OCI-LY1 (cell line): Measurements from ENCODE around the gene SLC9A8.
A peak's percentile ranks its signal among the peaks of the same experiment; 100 is the strongest.

ENCODE experiments used
- H2AFZ ChIP-seq: fragments of 200-600 bp; sonication (generic), shearing (Covaris generic); 2 replicates; pipeline ENCODE4 v1.6.0; 2014; ENCODE audit warnings: antibody characterized with exemption, mild to moderate bottlenecking, low read length
- H3F3A ChIP-seq: fragments of 200-600 bp; sonication (generic), shearing (Covaris generic); 2 replicates; pipeline ENCODE4 v1.6.0; 2014; ENCODE audit warnings: mild to moderate bottlenecking, antibody characterized with exemption, low read length, moderate library complexity; ENCODE audit not compliant: insufficient read depth
- H3K27ac ChIP-seq: fragments of 200-600 bp; sonication (generic); 2 replicates; pipeline ENCODE4 v1.5.1; 2014; ENCODE audit warnings: low read length, mixed run types, mild to moderate bottlenecking, low read depth; ENCODE audit not compliant: poor library complexity, severe bottlenecking
- H3K27me3 ChIP-seq: fragments of 200-600 bp; sonication (generic); 2 replicates; pipeline ENCODE4 v1.6.0; 2014; ENCODE audit warnings: antibody characterized with exemption, mild to moderate bottlenecking, low read length, moderate library complexity; ENCODE audit not compliant: insufficient read depth
- H3K36me3 ChIP-seq: fragments of 200-600 bp; sonication (generic); 2 replicates; pipeline ENCODE4 v1.6.1; 2014; ENCODE audit warnings: mild to moderate bottlenecking, antibody characterized with exemption, low read length, moderate library complexity, mixed read lengths; ENCODE audit not compliant: insufficient read depth
- H3K4me1 ChIP-seq: fragments of 200-600 bp; sonication (generic); 2 replicates; pipeline ENCODE4 v1.5.1; 2014; ENCODE audit warnings: mild to moderate bottlenecking, low read length, moderate library complexity; ENCODE audit not compliant: insufficient read depth, severe bottlenecking
- H3K4me2 ChIP-seq: fragments of 200-600 bp; sonication (generic), shearing (Covaris generic); 2 replicates; pipeline ENCODE4 v1.6.1; 2014; ENCODE audit warnings: low read length
- H3K4me3 ChIP-seq: fragments of 200-600 bp; sonication (generic); 2 replicates; pipeline ENCODE4 v1.5.1; 2014; ENCODE audit warnings: low read length, low read depth, mild to moderate bottlenecking, mixed read lengths; ENCODE audit not compliant: poor library complexity, severe bottlenecking
- H3K79me2 ChIP-seq: fragments of 200-600 bp; shearing (Covaris generic); 2 replicates; pipeline ENCODE4 v1.6.1; 2016; ENCODE audit warnings: mixed run types, low read length, mixed read lengths; ENCODE audit not compliant: insufficient read depth
- H3K9ac ChIP-seq: fragments of 200-600 bp; sonication (generic), shearing (Covaris generic); 2 replicates; pipeline ENCODE4 v1.6.1; 2014; ENCODE audit warnings: mild to moderate bottlenecking, low read length, mixed read lengths
- H3K9me2 ChIP-seq: fragments of 200-600 bp; sonication (generic), shearing (Covaris generic); 2 replicates; pipeline ENCODE4 v1.6.1; 2014; ENCODE audit warnings: low read depth, mild to moderate bottlenecking, low read length, mixed read lengths
- H3K9me3 ChIP-seq: fragments of 200-600 bp; shearing (Covaris generic); 2 replicates; pipeline ENCODE4 v1.6.1; 2014; ENCODE audit warnings: low read length, mixed read lengths
- H4K20me1 ChIP-seq: fragments of 200-600 bp; sonication (generic), shearing (Covaris generic); 2 replicates; pipeline ENCODE4 v1.6.0; 2016; ENCODE audit warnings: mild to moderate bottlenecking, low read length; ENCODE audit not compliant: insufficient read depth
- EZH2 ChIP-seq: fragments of 200-600 bp; sonication (generic), shearing (Covaris generic); IDR thresholded peaks from 2 replicates; pipeline ENCODE4 v1.8.0; 2017; ENCODE audit warnings: borderline replicate concordance, mixed run types, mild to moderate bottlenecking, antibody characterized with exemption, low read length, moderate library complexity, mixed read lengths
- TF ChIP-seq, protein P1 (sequence below): fragments of 200-600 bp; sonication (generic), shearing (Covaris generic); IDR thresholded peaks from 2 replicates; pipeline ENCODE4 v1.5.1; 2017; ENCODE audit warnings: mild to moderate bottlenecking, antibody characterized with exemption, low read length, moderate library complexity, mixed read lengths

The SLC9A8 gene

GRCh38 chr20:49825521-49826033 lies 12.9 kb downstream of the SLC9A8 start:
- peak overlapping the region; percentile 100 for H3K27ac ChIP-seq
- H3K4me3 ChIP-seq: no peak overlapping the region
- TF ChIP-seq, protein P1, sequence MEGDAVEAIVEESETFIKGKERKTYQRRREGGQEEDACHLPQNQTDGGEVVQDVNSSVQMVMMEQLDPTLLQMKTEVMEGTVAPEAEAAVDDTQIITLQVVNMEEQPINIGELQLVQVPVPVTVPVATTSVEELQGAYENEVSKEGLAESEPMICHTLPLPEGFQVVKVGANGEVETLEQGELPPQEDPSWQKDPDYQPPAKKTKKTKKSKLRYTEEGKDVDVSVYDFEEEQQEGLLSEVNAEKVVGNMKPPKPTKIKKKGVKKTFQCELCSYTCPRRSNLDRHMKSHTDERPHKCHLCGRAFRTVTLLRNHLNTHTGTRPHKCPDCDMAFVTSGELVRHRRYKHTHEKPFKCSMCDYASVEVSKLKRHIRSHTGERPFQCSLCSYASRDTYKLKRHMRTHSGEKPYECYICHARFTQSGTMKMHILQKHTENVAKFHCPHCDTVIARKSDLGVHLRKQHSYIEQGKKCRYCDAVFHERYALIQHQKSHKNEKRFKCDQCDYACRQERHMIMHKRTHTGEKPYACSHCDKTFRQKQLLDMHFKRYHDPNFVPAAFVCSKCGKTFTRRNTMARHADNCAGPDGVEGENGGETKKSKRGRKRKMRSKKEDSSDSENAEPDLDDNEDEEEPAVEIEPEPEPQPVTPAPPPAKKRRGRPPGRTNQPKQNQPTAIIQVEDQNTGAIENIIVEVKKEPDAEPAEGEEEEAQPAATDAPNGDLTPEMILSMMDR: no peak
- TF ChIP-seq EZH2: no peak
- no peaks in the 10 kb centered on the region for H3K9me3 ChIP-seq
- no peaks in the 10 kb centered on the region for H3K9me2 ChIP-seq
- no peaks in the 10 kb centered on the region for H4K20me1 ChIP-seq
- H3F3A ChIP-seq: peaks cover 9% of the 10 kb centered on the region
- no peak overlapping the region for H2AFZ ChIP-seq
- peaks cover 65% of the 10 kb centered on the region for H3K36me3 ChIP-seq
- peaks cover 48% of the 10 kb centered on the region for H3K4me1 ChIP-seq
- no peaks in the 10 kb centered on the region for H3K27me3 ChIP-seq
- H3K4me2 ChIP-seq: no peak overlapping the region
- no peak overlapping the region for H3K9ac ChIP-seq
- H3K79me2 ChIP-seq: peaks cover 8% of the 10 kb centered on the region

DNA sequence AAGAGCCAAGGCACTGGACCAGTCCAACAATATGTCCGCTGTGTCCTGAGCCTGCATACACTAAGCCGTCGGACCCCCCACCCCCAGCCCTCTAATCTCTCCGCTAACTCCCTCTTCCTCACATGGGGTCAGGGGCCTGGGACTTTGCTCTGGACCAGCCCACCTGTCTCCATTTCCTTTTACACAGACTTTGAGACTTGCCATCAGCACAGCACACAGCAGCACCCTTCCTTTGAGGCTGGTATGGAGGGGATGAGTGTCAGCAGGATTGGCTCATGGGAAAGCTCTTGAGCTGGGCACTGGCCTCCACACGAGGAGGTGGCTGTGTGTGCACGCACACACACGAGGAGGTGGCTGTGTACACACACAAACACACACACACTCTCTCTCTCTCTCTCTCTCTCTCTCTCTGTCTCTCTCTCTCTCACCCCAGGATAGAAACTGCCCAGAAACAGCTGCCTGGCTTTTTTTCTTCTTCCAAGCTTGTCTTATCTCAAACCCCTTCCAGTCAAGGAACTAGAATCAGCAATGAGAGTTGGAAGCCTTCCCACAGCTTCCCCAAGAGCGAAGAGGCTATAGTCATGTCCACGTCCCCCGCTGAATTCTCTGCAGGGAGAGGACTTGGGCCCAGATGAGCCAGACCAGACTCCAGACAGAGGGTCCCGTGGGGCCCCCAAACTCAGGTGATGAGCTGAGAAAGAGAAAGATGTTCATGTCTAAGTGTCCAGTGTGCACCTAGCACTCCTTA lies 18.6 kb downstream of the SLC9A8 start:
- H3K9ac ChIP-seq: no peak overlapping the region
- H3K9me2 ChIP-seq: no peaks in the 10 kb centered on the region
- H3K36me3 ChIP-seq: peaks cover 63% of the 10 kb centered on the region
- H3K27ac ChIP-seq: peak overlapping the region; percentile 36
- H3K4me3 ChIP-seq: no peak overlapping the region
- no peaks in the 10 kb centered on the region for H3K27me3 ChIP-seq
- H3K4me1 ChIP-seq: peaks cover 17% of the 10 kb centered on the region
- H2AFZ ChIP-seq: no peak overlapping the region
- no peaks in the 10 kb centered on the region for H4K20me1 ChIP-seq
- H3K79me2 ChIP-seq: no peaks in the 10 kb centered on the region
- no peaks in the 10 kb centered on the region for H3F3A ChIP-seq
- TF ChIP-seq, protein P1: no peak
- no peak for TF ChIP-seq EZH2
- H3K9me3 ChIP-seq: no peaks in the 10 kb centered on the region
- H3K4me2 ChIP-seq: no peak overlapping the region

DNA sequence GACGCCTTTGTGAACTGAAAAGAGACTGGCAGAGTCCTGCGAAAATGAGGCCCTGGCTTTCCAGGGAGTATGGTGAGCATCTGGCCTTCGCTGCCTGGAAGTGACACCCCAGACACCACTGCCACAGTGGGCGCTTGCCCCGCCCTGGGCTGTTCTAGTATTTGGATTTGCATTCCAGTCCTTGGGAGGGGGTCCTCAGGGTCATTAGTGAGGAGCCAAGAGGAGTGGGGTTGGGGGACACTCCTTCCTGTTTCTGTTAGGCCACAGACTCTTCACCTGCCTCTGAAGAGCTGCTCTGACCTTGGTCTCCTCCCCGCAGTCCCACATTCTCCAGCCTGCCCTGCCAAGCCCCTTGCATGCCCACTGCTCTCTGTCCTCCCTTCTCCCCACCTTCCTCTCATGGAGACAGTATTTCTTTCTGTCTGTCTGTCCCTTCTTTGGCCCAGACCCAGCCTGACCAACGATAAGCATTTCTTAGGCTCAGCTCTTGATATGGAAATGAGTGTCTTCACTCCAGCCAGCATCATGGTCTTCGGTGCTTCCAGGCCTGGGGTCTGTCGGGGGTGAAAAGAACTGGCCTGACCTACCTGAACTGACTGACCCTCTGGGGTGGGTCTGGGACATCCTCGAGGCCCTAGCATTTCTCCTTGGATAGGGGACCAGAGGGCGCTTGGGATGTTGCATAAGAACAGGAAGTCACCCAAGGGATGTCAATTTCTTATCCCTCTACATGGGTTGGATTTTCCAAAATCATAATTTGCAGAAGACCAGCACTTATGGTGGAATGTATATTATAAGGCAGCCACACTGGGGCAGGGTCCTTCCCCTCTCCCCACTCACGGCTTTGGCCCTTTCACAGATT lies 19.4 kb downstream of the SLC9A8 start:
- Histone ChIP-seq H3K9me2 (no peaks in the 10 kb centered on the region), H3K4me2 (no peak overlapping the region; the same call in 1 of the 2 replicates), H4K20me1 (no peaks in the 10 kb centered on the region), H3K4me1 (peaks cover 17% of the 10 kb centered on the region), H3K36me3 (peaks cover 66% of the 10 kb centered on the region), H3F3A (no peaks in the 10 kb centered on the region), H3K9me3 (no peaks in the 10 kb centered on the region), H2AFZ (no peak overlapping the region), H3K79me2 (no peaks in the 10 kb centered on the region), H3K4me3 (no peak overlapping the region), H3K27ac (peak overlapping the region; percentile 84), H3K27me3 (no peaks in the 10 kb centered on the region), H3K9ac (peak overlapping the region; percentile 15; the same call in 1 of the 2 replicates)
- no peak for TF ChIP-seq EZH2
- TF ChIP-seq, protein P1: no peak
